Mammary epithelial cell (primary cell): ENCODE data around the gene KCNIP1.

Experiments
- EZH2 ChIP-seq: IDR thresholded peaks from 2 replicates; pipeline ENCODE4 v1.6.1; 2012; ENCODE audit warnings: low read length, inconsistent platforms, borderline replicate concordance
- TF ChIP-seq, protein P1 (sequence below), 2 donors: IDR thresholded peaks in 1 of 2; conservative IDR thresholded peaks in 1 of 2; 2 replicates each; pipeline ENCODE4 v1.5.1; 2011 to 2012; ENCODE audit warnings: inconsistent platforms in 2 of 2, low read length in 2 of 2, mild to moderate bottlenecking in 2 of 2, control low read depth in 1 of 2, low read depth in 1 of 2; ENCODE audit not compliant: insufficient read depth in 1 of 2; ENCODE audit errors: extremely low read depth in 1 of 2

DNA sequence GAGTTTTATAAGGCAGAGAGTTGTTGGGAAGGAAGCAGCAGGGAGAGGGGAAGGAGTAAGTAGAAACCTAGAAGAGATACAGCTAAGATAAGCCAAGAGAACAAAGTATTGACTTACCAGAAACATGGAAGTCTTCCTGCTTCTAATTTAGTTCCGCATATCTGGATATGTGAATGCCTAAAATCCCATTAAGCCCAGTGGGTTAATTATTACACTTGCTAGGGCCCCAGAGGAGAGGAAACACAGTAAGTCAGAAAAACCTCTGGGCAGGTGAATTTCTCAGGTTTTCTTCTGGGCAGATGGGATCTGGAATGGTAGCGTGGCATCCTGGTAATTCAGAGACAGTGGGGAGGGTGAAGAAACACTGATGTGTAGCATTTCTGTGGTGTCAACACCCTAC, 175.0 kb downstream of the KCNIP1 start:
- TF ChIP-seq, protein P1, sequence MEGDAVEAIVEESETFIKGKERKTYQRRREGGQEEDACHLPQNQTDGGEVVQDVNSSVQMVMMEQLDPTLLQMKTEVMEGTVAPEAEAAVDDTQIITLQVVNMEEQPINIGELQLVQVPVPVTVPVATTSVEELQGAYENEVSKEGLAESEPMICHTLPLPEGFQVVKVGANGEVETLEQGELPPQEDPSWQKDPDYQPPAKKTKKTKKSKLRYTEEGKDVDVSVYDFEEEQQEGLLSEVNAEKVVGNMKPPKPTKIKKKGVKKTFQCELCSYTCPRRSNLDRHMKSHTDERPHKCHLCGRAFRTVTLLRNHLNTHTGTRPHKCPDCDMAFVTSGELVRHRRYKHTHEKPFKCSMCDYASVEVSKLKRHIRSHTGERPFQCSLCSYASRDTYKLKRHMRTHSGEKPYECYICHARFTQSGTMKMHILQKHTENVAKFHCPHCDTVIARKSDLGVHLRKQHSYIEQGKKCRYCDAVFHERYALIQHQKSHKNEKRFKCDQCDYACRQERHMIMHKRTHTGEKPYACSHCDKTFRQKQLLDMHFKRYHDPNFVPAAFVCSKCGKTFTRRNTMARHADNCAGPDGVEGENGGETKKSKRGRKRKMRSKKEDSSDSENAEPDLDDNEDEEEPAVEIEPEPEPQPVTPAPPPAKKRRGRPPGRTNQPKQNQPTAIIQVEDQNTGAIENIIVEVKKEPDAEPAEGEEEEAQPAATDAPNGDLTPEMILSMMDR (conservative IDR thresholded peaks at IDR 0.05 in 1 of 2, IDR thresholded peaks at IDR 0.05 in 1 of 2; ENCODE audit: extremely low read depth in 1 of 2, insufficient read depth in 1 of 2, low read depth in 1 of 2, low read length in 2 of 2), result no peak
- TF ChIP-seq EZH2, result no peak
